ENCODE measurements around the gene SDR42E2.
"Not testable (repeated sequence)": the region's sequence is repeated elsewhere in the genome, so short reads cannot be mapped to it uniquely, and the experiment has no call there.

SDR42E2 gene

DNA sequence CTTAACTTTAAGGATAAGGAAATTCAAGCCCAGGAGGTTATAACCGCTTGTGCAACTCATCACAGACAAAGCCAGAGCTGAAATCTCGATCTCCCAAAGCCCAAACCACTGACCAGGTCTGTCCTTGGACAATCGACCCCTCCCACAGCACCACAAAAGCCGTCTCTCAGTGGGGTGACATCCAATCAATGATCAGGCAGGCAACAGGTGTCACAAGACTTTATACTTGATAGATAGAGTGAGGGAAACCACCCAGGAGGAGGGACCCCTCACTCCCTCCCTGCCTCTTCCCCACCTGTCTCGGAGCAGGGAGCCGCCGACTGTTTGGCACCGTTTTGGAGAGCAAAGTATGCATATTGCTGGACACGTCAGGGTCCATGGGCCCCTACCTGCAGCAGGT is 14.5 kb upstream of the SDR42E2 start:
- Histone ChIP-seq H3K27me3 (replicated peaks) (no peaks in the 10 kb centered on the region), H3K4me3 (ENCODE audit: low read depth, low read length) (no peak overlapping the region), H3K27ac (no peak overlapping the region), H3K36me3 (replicated peaks) (no peaks in the 10 kb centered on the region)
- in situ Hi-C loops (cut with HindIII; ENCODE audit: low pct_ligation_motif_present, low sequenced_read_pairs) = no loop called here
- no peak for TF ChIP-seq CTCF (IDR thresholded peaks at IDR 0.05; ENCODE audit: low read depth, low read length, missing control alignments)
- no peak for DNase-seq

- Histone ChIP-seq H3K4me3 (ENCODE audit: low read depth, low read length) (no peak overlapping the region), H3K27me3 (replicated peaks) (no peaks in the 10 kb centered on the region), H3K27ac (no peak overlapping the region), H3K36me3 (replicated peaks) (no peaks in the 10 kb centered on the region)
- in situ Hi-C loops (cut with HindIII; ENCODE audit: low pct_ligation_motif_present, low sequenced_read_pairs) = no loop called here
- TF ChIP-seq CTCF (IDR thresholded peaks at IDR 0.05; ENCODE audit: low read depth, low read length, missing control alignments) = no peak
- DNase-seq = no peak
Observed at GRCh38 chr16:22151246-22151998, 10.9 kb upstream of the SDR42E2 start.

GRCh38 chr16:22152316-22152715 is 10.0 kb upstream of the SDR42E2 start:
- H3K4me3 ChIP-seq (ENCODE audit: low read depth, low read length) = no peak overlapping the region
- in situ Hi-C loops (cut with HindIII; ENCODE audit: low pct_ligation_motif_present, low sequenced_read_pairs) = no loop called here
- no peaks in the 10 kb centered on the region for H3K27me3 ChIP-seq (replicated peaks)
- TF ChIP-seq CTCF (IDR thresholded peaks at IDR 0.05; ENCODE audit: low read depth, low read length, missing control alignments) = no peak
- no peaks in the 10 kb centered on the region for H3K36me3 ChIP-seq (replicated peaks)
- no peak overlapping the region for H3K27ac ChIP-seq
- no peak for DNase-seq

GRCh38 chr16:22153078-22153477 is 9.2 kb upstream of the SDR42E2 start:
- H3K4me3 ChIP-seq (ENCODE audit: low read depth, low read length); H3K27ac ChIP-seq; H3K27me3 ChIP-seq (replicated peaks); in situ Hi-C loops (cut with HindIII; ENCODE audit: low pct_ligation_motif_present, low sequenced_read_pairs); DNase-seq; H3K36me3 ChIP-seq (replicated peaks): not testable (repeated sequence)

DNA sequence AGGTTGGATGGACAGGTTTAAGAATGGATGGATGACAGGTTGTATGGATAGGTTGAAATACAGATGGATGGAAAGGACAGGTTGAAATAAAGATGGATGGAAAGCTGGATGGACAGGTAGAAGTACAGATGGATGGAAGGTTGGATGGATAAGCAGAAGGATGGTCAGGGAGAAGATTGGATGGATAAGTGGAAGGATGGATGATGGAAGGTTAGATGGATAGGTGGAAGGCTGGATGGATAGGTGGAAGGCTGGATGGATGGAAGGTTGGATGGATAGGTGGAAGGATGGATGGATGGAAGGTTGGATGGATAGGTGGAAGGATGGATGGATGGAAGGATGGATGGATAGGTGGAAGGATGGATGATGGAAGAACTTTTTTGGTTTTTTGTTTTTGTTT is 905 bp upstream of the SDR42E2 start:
- TF ChIP-seq CTCF (IDR thresholded peaks at IDR 0.05; ENCODE audit: low read depth, low read length, missing control alignments) = no peak
- H3K4me3 ChIP-seq (ENCODE audit: low read depth, low read length) = no peak overlapping the region
- H3K27ac ChIP-seq = no peak overlapping the region
- no peak for DNase-seq
- in situ Hi-C loops (cut with HindIII; ENCODE audit: low pct_ligation_motif_present, low sequenced_read_pairs) = no loop called here
- H3K27me3 ChIP-seq (replicated peaks) = peaks cover 20% of the 10 kb centered on the region
- H3K36me3 ChIP-seq (replicated peaks) = no peaks in the 10 kb centered on the region

- no peaks in the 10 kb centered on the region for H3K36me3 ChIP-seq (replicated peaks)
- no peak overlapping the region for H3K27ac ChIP-seq
- no peak overlapping the region for H3K4me3 ChIP-seq (ENCODE audit: low read depth, low read length)
- peaks cover 20% of the 10 kb centered on the region for H3K27me3 ChIP-seq (replicated peaks)
- TF ChIP-seq CTCF (IDR thresholded peaks at IDR 0.05; ENCODE audit: low read depth, low read length, missing control alignments) = no peak
- in situ Hi-C loops (cut with HindIII; ENCODE audit: low pct_ligation_motif_present, low sequenced_read_pairs) = no loop called here
- DNase-seq = no peak
Observed at GRCh38 chr16:22162656-22163009, 327 bp downstream of the SDR42E2 start.

Measured in brain microvascular endothelial cell (primary cell).